Body of pancreas (tissue), 4 donors: ENCODE data around the gene RASD1. TPM values are rescaled to one million over a fixed set of nuclear protein-coding genes. Genes with fewer than 3 reads are reported as not detected.
"Not testable (repeated sequence)": the region's sequence is repeated elsewhere in the genome, so short reads cannot be mapped to it uniquely, and the experiment has no call there.

Source experiments
- ATAC-seq: fragments of 150-250 bp; one replicate; pipeline ENCODE4 v1.9.1; 2016
- DNase-seq, 4 donors: peaks; one replicate each; pipeline ENCODE4 v3.0.0-alpha.2; 2019
- H3K27ac ChIP-seq, 4 donors: fragments of 200-600 bp; sonication (generic); 1 replicate in 3 of 4; 2 replicates in 1 of 4; pipeline versions ENCODE4 v1.5.1 to v1.6.1; 2016 to 2019; ENCODE audit warnings: mild to moderate bottlenecking in 1 of 4, mixed read lengths in 1 of 4, moderate library complexity in 1 of 4
- H3K27me3 ChIP-seq, 2 donors: fragments of 200-600 bp; sonication (generic); one replicate each; pipeline ENCODE4 v1.6.0; 2016; ENCODE audit warnings: mild to moderate bottlenecking in 1 of 2
- H3K36me3 ChIP-seq, 2 donors: fragments of 200-600 bp; sonication (generic); replicated peaks in 1 of 2; 2 replicates each; pipeline ENCODE4 v1.5.1; 2016; ENCODE audit warnings: low read depth in 2 of 2; ENCODE audit not compliant: insufficient read depth in 1 of 2
- H3K4me1 ChIP-seq: fragments of 200-600 bp; sonication (generic); one replicate; pipeline ENCODE4 v1.6.0; 2016
- H3K4me3 ChIP-seq, 2 donors: fragments of 200-600 bp; sonication (generic); 1 replicate in 1 of 2; 2 replicates in 1 of 2; pipeline ENCODE4 v1.5.1; 2016 to 2019
- H3K9me3 ChIP-seq, 3 donors: fragments of 200-600 bp; sonication (generic); 1 replicate in 2 of 3; 2 replicates in 1 of 3; pipeline ENCODE4 v1.5.1; 2016
- POLR2A ChIP-seq, 3 donors: fragments of 450-650 bp; IDR thresholded peaks; one replicate each; pipeline ENCODE4 v1.6.1; 2016; ENCODE audit warnings: antibody characterized with exemption in 3 of 3, mild to moderate bottlenecking in 2 of 3
- WGBS, 2 donors: methylation state at CpG; one replicate each; pipeline ENCODE4 v1.1.5; 2017; 5-methylcytosine and 5-hydroxymethylcytosine counted together
- intact Hi-C: fragments of 100-400 bp; cut with DNase I; formaldehyde crosslinking; loops from one replicate; pipeline ENCODE4 v1.15.1; 2023
- total RNA-seq, 2 donors: library from RNA; depleted of rRNA; stranded (reverse); fragments of >200 nt; gene quantifications; one replicate each; pipeline ENCODE4 v1.1.0, GENCODE V29; 2016
- TF ChIP-seq, protein P1 (sequence below), 7 experiments: fragments of 450-650 bp in 4 of 7; fragments of 200-600 bp in 3 of 7; sonication (generic) in 3 of 7; IDR thresholded peaks; one replicate each; pipeline ENCODE4 v1.5.1; 2016 to 2019; ENCODE audit warnings: antibody characterized with exemption in 7 of 7

RASD1 gene
- total RNA-seq, 2 donors from 2014 or later, result 17.6 to 58.0 TPM

- WGBS, 2 donors, result 78 to 83% methylated on average over 9 to 10 of the region's 10 CpGs
- H3K27ac ChIP-seq, result no peak overlapping the region
- no peak for ATAC-seq
- intact Hi-C loops, result loop anchor here (5.0 kb wide), 1 partner anchor 129 kb away; no protein-coding TSS in a partner anchor
- no peak for TF ChIP-seq POLR2A (IDR thresholded peaks at IDR 0.05)
- TF ChIP-seq, protein P1, sequence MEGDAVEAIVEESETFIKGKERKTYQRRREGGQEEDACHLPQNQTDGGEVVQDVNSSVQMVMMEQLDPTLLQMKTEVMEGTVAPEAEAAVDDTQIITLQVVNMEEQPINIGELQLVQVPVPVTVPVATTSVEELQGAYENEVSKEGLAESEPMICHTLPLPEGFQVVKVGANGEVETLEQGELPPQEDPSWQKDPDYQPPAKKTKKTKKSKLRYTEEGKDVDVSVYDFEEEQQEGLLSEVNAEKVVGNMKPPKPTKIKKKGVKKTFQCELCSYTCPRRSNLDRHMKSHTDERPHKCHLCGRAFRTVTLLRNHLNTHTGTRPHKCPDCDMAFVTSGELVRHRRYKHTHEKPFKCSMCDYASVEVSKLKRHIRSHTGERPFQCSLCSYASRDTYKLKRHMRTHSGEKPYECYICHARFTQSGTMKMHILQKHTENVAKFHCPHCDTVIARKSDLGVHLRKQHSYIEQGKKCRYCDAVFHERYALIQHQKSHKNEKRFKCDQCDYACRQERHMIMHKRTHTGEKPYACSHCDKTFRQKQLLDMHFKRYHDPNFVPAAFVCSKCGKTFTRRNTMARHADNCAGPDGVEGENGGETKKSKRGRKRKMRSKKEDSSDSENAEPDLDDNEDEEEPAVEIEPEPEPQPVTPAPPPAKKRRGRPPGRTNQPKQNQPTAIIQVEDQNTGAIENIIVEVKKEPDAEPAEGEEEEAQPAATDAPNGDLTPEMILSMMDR (IDR thresholded peaks at IDR 0.05), result no peak
- H3K4me3 ChIP-seq, result no peak overlapping the region
- H3K9me3 ChIP-seq, result no peaks in the 10 kb centered on the region
- H3K27me3 ChIP-seq, result no peaks in the 10 kb centered on the region
- DNase-seq, result no peak
- peaks cover 16% of the 10 kb centered on the region for H3K4me1 ChIP-seq
- H3K36me3 ChIP-seq, result peaks cover 4 to 14% of the 10 kb centered on the region in 2 donors
Observed at GRCh38 chr17:17491031-17491471, 5.1 kb downstream of the RASD1 start.

- ATAC-seq (no peak), DNase-seq (no peak)
- intact Hi-C loops, result no loop called here
- WGBS, 2 donors, result 48 to 54% methylated on average over 2 of the region's 2 CpGs
- no peaks in the 10 kb centered on the region for H3K9me3 ChIP-seq
- no peaks in the 10 kb centered on the region for H3K27me3 ChIP-seq
- H3K4me1 ChIP-seq, result no peaks in the 10 kb centered on the region
- TF ChIP-seq, protein P1 (IDR thresholded peaks at IDR 0.05), result no peak
- TF ChIP-seq POLR2A (IDR thresholded peaks at IDR 0.05), result no peak
- H3K27ac ChIP-seq, result no peak overlapping the region
- H3K36me3 ChIP-seq, result peaks cover 4 to 14% of the 10 kb centered on the region in 2 donors
- H3K4me3 ChIP-seq, result no peak overlapping the region
Observed at GRCh38 chr17:17487998-17488397, 8.2 kb downstream of the RASD1 start.

- ATAC-seq, H3K27me3 ChIP-seq, H3K4me1 ChIP-seq, H3K27ac ChIP-seq, H3K4me3 ChIP-seq, H3K9me3 ChIP-seq, DNase-seq, intact Hi-C loops: not testable (repeated sequence)
- peaks cover 2 to 11% of the 10 kb centered on the region in 2 donors for H3K36me3 ChIP-seq
- WGBS, 2 donors, result 95% methylated on average over 21 of the region's 23 CpGs; no CpG with 5 or more reads in 1 of the 2 donors
Observed at GRCh38 chr17:17486416-17486815, 9.8 kb downstream of the RASD1 start.

DNA sequence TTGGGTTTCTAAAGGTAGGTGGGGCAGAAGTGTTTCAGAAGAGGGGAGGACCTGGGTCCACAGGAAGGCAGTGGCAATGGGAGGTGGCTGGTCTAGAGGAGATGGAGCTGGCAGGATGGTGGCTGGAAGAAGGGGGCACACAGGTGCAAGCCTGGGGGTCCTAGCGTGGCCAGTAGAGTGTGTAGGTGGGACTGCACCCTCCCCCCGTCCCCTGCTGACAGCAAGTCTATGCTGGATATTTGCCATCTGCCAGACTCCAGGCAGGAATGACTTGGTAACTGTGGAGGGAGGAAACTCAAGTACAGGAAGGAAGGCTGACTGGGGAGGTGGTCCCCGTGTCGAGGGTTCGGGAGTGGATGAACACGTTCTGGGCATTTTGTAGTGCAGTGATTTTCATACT lies 10.8 kb downstream of the RASD1 start:
- no peak for TF ChIP-seq POLR2A (IDR thresholded peaks at IDR 0.05)
- TF ChIP-seq, protein P1 (IDR thresholded peaks at IDR 0.05), result no peak
- peaks cover 0 to 9% of the 10 kb centered on the region in 2 donors for H3K36me3 ChIP-seq
- no peak overlapping the region for H3K27ac ChIP-seq
- DNase-seq, result no peak
- H3K4me1 ChIP-seq, result peaks cover 8% of the 10 kb centered on the region
- ATAC-seq, result no peak
- intact Hi-C loops, result no loop called here
- no peak overlapping the region for H3K4me3 ChIP-seq
- 86 to 93% methylated on average over 5 to 6 of the region's 6 CpGs for whole genome bisulfite sequencing, 2 donors
- no peaks in the 10 kb centered on the region for H3K9me3 ChIP-seq
- H3K27me3 ChIP-seq, result no peaks in the 10 kb centered on the region

- Histone ChIP-seq H3K36me3 (peaks cover 0 to 9% of the 10 kb centered on the region in 2 donors), H3K4me1 (peaks cover 12% of the 10 kb centered on the region), H3K4me3 (no peak overlapping the region), H3K27ac (no peak overlapping the region), H3K9me3 (no peaks in the 10 kb centered on the region), H3K27me3 (no peaks in the 10 kb centered on the region)
- TF ChIP-seq, protein P1 (IDR thresholded peaks at IDR 0.05), result no peak
- no peak for TF ChIP-seq POLR2A (IDR thresholded peaks at IDR 0.05)
- WGBS, 2 donors, result 58 to 79% methylated on average over 12 of the region's 12 CpGs
- DNase-seq, result no peak
- no peak for ATAC-seq
- intact Hi-C loops, result no loop called here
Observed at GRCh38 chr17:17484451-17484899, 11.7 kb downstream of the RASD1 start.
